ENCODE measurements around the gene NISCH. TPM values are rescaled to one million over a fixed set of nuclear protein-coding genes. Genes with fewer than 3 reads are reported as not detected.

The NISCH gene
- total RNA-seq, 2 donors from 2014 or later: 80.2 to 81.7 TPM

DNA sequence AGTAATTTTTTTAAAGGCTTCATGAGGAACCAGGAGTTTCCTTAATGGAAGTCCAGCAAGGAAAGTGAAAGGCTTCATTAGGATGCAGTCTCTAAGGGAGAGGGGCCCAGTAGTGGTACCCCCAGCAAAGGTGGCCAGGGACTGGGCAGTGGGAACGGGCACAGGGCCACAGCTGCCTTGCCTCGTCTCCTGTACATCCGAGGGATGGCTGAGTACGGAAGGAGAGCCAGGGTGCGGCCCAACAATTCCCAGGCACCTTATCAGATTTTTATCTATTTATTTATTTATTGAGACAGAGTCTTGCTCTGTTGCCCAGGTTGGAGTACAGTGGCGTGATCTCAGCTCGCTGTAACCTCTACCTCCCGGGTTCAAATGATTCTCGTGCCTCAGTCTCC is 25.0 kb upstream of the NISCH start:
- no peaks in the 10 kb centered on the region for H3K36me3 Mint-ChIP-seq (ENCODE audit: insufficient read depth in 2 of 2)
- H3K4me1 Mint-ChIP-seq (ENCODE audit: low read depth): no peaks in the 10 kb centered on the region

DNA sequence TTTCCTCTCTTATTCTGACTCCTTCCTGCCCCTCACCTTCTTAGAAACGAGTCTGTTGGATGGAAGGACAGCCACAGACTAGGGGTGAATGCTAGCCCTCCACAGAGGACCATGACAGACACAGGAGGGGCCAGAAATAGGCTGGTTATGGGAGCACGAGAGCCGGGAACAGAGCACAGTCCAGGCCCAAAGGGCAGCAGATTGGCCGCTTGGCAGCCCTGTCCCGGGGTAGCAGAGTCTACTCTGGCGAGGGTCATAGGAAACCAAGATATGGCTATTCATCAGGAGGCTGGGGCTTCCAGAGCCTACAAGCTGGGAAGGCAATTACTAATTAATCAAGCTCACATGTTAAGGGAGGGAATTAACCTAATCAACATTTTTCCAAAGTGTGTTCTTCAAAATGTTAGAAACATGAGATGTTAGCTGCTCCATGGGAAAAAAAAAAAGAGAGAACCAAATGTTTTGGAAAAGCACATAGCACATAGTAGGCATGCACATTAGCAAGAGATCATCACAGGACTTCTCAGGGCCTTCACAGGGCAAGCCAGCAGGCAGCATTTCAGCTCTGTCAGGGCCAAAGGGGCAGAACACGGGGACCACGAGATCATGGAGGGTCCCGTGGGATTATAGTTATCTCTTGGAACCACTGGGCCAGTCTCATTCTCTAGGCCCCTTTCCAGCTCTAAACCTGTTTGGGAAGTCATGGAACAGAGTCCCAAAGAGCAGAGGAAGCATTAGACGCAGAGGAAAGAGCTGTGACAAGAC is 23.8 kb upstream of the NISCH start:
- no peak overlapping the region for H3K4me3 Mint-ChIP-seq
- no peaks in the 10 kb centered on the region for H3K9me3 Mint-ChIP-seq
- H3K27ac Mint-ChIP-seq: no peak overlapping the region
- H3K36me3 Mint-ChIP-seq (ENCODE audit: insufficient read depth in 2 of 2): no peaks in the 10 kb centered on the region
- ATAC-seq (replicated peaks in 1 of 2) (no peak), DNase-seq (no peak)
- no peaks in the 10 kb centered on the region for H3K27me3 Mint-ChIP-seq (ENCODE audit: low read depth)
- H3K4me1 Mint-ChIP-seq (ENCODE audit: low read depth): no peaks in the 10 kb centered on the region

More for the DNA sequence above, 25.0 kb upstream of the NISCH start:
- Mint-ChIP-seq H3K27me3 (ENCODE audit: low read depth) (no peaks in the 10 kb centered on the region), H3K4me3 (no peak overlapping the region), H3K27ac (no peak overlapping the region), H3K9me3 (no peaks in the 10 kb centered on the region)
- ATAC-seq (replicated peaks in 1 of 2) (no peak), DNase-seq (no peak)

DNA sequence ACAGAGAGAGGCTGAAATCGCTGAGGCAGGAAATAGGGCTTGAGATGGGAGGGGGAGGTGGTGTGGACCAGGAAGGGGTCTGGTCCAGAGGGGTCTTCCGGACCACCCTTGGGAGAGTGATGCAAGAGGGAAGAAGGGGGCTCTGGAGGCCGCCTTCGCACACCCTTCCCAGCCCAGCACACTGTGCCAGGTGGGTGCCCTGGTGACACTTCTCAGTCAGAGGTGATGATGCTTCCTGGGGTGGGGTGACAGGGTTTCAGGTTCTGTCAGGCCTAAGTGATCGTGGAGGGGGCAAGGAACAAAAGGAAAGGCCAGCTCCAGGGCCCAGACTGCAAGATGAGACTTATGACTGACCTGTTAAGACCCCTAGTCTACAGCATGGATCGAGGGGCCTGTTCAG is 23.2 kb upstream of the NISCH start:
- Mint-ChIP-seq H3K36me3 (ENCODE audit: insufficient read depth in 2 of 2) (no peaks in the 10 kb centered on the region), H3K4me3 (no peak overlapping the region), H3K27ac (no peak overlapping the region), H3K27me3 (ENCODE audit: low read depth) (no peaks in the 10 kb centered on the region), H3K4me1 (ENCODE audit: low read depth) (no peaks in the 10 kb centered on the region), H3K9me3 (no peaks in the 10 kb centered on the region)
- no peak for DNase-seq
- ATAC-seq (replicated peaks in 1 of 2): peak in 1 of 2 donors; percentile 40

DNA sequence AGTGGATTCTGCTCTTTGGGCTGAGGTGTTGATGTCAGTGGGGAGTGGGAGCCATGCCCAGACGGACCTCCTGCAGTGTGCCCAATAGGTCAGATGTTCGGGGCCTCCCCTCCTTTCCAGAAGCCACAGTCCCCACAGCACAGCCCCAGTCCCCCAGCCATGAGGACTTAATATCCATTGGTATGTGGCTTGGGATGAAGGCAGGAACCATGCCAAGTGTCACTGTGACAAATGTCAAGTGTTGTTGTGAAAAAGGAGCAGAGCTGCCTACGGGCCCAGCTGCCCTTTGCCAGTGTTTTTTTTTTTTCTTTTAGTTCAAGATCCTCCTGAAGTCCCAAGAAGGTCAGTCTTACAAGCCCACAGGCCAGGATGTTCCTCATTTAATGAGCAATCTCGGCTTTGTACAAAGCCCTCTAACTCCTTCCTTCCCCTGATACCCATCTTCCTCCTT is 22.7 kb upstream of the NISCH start:
- no peak for DNase-seq
- no peaks in the 10 kb centered on the region for H3K27me3 Mint-ChIP-seq (ENCODE audit: low read depth)
- no peaks in the 10 kb centered on the region for H3K36me3 Mint-ChIP-seq (ENCODE audit: insufficient read depth in 2 of 2)
- H3K9me3 Mint-ChIP-seq: no peaks in the 10 kb centered on the region
- ATAC-seq (replicated peaks in 1 of 2): no peak
- H3K27ac Mint-ChIP-seq: peak overlapping the region; percentile 24
- no peaks in the 10 kb centered on the region for H3K4me1 Mint-ChIP-seq (ENCODE audit: low read depth)
- H3K4me3 Mint-ChIP-seq: no peak overlapping the region

DNA sequence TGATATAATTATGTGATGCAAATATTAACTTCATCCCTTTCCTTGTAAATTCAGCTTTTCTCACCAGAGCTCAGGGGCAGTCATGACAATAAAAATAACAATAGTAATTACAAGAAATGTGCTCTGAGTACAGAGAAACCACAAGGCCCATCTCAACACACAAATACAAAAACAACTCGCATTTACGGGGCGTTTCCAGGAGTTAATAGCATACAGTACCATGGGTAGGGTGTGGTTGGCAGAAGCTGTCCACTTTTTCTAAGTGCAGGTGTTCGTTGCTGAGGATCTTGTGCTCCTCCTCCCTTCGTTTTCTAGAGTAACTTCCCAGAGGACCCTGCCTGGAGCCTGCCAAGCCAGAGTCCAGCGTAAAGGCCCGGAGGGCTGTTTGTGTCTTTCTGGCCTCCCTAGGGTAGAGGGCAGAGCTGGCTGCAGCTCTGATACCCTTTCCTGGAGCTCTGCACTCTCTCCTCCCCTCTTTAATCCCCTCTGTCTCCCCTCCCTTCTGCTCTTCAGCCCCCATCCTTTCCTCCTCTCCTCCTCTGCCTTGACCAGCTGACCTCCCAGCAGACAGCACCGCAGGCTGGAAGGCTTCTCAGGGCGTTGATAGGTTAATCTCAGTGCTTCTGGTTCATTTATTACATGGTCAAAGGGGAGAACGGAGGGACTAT is 21.9 kb upstream of the NISCH start:
- ATAC-seq (replicated peaks in 1 of 2) (peak in 1 of 2 donors; percentile 41), DNase-seq (no peak)
- H3K4me3 Mint-ChIP-seq: peak overlapping the region in 1 of 2 donors; percentile 27
- no peaks in the 10 kb centered on the region for H3K9me3 Mint-ChIP-seq
- H3K4me1 Mint-ChIP-seq (ENCODE audit: low read depth): no peaks in the 10 kb centered on the region
- no peaks in the 10 kb centered on the region for H3K36me3 Mint-ChIP-seq (ENCODE audit: insufficient read depth in 2 of 2)
- no peak overlapping the region for H3K27ac Mint-ChIP-seq
- no peaks in the 10 kb centered on the region for H3K27me3 Mint-ChIP-seq (ENCODE audit: low read depth)

DNA sequence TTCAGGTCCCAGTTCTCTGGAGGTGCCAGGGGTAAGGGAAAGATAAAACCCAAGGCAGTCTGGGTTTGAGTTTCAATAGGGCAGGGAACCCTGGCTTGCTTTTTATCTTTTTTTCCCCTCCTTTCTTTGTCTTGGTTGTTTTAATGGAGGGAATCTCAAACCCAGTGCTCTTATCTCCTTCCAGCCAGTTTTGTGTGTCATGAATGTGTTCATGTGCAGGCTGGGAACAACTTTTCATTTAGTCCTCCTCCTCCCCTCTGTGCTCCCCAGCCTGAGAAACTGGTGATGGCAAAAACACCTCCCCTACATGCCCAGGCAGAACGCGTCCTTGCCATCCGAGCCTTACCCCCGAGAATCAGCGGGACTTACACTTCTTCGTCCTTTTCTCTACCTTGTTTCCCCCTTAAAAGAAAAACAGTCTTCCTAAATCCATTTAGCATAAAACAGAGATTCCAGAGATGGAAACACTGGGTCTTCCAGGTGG is 21.4 kb upstream of the NISCH start:
- Mint-ChIP-seq H3K4me3 (no peak overlapping the region), H3K9me3 (no peaks in the 10 kb centered on the region), H3K27ac (no peak overlapping the region), H3K36me3 (ENCODE audit: insufficient read depth in 2 of 2) (no peaks in the 10 kb centered on the region), H3K4me1 (ENCODE audit: low read depth) (no peaks in the 10 kb centered on the region), H3K27me3 (ENCODE audit: low read depth) (no peaks in the 10 kb centered on the region)
- DNase-seq (no peak), ATAC-seq (replicated peaks in 1 of 2) (no peak)

DNA sequence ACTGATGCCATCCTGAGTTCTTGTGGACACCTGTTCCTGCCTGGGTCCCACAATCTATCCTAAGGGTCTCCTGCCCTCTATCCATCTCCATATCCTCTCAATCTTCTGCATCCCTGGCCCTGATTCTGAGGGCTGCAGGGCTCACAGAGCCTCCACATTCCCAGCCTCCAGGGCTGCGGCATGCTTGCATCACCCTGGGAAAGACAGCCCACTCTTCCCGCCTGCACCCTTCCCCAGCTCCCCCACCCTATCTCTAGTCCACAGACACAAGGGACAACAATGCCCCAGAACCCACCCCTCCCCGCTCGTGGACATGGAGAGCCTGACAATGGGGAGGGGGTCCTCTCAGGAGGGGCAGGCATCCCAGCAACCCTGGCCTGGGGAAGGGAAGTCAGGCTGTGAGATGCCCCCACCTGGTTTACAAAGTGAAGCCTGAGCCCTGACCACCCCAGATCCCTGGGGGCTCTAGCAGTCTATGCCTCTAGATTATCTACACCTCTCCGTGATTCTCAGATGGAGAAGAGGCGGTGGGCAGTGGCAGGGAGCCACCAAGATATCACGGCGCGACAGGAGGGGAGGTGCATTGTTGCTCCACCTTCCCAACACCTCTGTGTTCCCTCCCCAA is 20.8 kb upstream of the NISCH start:
- Mint-ChIP-seq H3K36me3 (ENCODE audit: insufficient read depth in 2 of 2) (no peaks in the 10 kb centered on the region), H3K4me1 (ENCODE audit: low read depth) (no peaks in the 10 kb centered on the region), H3K27me3 (ENCODE audit: low read depth) (no peaks in the 10 kb centered on the region), H3K27ac (no peak overlapping the region), H3K4me3 (no peak overlapping the region), H3K9me3 (no peaks in the 10 kb centered on the region)
- no peak for DNase-seq
- no peak for ATAC-seq (replicated peaks in 1 of 2)

DNA sequence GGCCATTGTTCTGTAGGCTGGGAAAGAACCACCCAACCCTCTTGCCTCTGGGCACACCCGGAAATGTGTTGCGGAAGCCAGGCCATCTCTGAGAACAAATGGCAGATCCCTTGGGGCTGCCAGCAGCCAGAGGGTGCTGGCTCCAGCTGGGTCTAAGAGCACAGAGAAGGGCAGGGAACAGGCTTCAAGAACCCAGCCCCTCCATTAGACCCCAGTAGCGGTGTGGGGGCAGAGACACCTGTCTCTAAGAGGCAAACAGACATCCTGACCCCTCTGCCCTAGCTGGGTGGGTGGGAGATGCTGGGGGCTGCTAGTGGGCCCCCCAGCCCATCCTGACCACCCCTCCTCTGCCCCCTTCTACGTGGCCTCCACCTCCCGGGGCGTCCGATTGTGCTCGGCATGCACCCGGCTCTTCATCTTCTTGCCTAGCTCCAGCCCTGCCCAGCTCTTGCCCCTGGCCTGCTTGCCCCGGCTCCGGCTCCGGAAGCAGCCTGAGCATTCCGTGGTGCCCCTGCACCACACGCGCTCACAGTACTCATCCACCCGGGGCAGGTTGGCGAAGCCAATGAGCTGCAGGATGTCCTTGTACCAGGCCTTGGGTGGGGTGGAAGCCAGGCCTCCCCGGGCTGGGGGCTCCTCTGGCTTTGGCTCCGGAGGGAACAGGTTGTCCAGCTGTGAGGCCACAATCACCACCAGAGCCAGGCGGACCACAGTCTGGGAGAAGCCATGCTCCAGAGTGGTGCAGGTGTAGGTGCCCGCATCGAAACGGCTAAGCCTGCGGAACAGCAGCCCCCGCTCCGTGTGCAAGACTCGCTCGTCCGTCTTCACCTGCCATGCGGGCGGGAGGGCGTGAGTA is 19.9 kb upstream of the NISCH start:
- DNase-seq (no peak), ATAC-seq (replicated peaks in 1 of 2) (no peak)
- H3K27ac Mint-ChIP-seq: no peak overlapping the region
- no peaks in the 10 kb centered on the region for H3K27me3 Mint-ChIP-seq (ENCODE audit: low read depth)
- no peak overlapping the region for H3K4me3 Mint-ChIP-seq
- H3K36me3 Mint-ChIP-seq (ENCODE audit: insufficient read depth in 2 of 2): no peaks in the 10 kb centered on the region
- no peaks in the 10 kb centered on the region for H3K9me3 Mint-ChIP-seq
- no peaks in the 10 kb centered on the region for H3K4me1 Mint-ChIP-seq (ENCODE audit: low read depth)

DNA sequence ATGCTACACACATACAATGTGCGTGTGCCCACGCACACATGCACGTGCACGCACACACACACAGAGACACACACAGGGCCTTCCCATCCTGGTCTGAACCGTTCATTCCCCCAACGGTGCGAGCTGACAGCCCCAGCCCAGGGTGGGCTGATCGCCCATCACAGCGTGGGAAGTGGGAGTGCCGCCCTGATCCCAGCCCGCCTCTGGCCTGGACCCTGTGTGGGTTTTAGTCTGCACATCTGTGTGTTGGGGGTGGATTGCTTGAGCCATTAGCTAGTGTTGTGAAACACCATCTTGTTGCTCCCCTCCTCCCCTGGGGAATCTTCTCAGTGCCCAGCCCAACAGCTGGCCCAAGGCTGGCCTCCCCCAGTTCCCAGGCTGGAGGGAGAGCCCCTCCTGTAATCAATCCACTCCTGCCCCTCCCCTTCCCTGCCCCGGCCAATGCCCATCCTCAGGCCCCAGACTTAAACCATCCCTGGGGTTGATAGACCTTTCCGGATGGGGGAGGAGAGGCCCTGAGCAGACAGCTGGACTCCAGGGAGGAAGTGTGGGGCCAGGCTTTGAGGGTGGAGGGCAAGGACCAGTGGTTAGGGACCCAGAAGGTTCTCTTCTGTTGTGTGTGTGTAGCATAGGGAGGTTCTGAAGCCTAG is 18.8 kb upstream of the NISCH start:
- Mint-ChIP-seq H3K27ac (no peak overlapping the region), H3K9me3 (no peaks in the 10 kb centered on the region), H3K4me3 (no peak overlapping the region), H3K36me3 (ENCODE audit: insufficient read depth in 2 of 2) (no peaks in the 10 kb centered on the region), H3K4me1 (ENCODE audit: low read depth) (no peaks in the 10 kb centered on the region), H3K27me3 (ENCODE audit: low read depth) (no peaks in the 10 kb centered on the region)
- no peak for DNase-seq
- ATAC-seq (replicated peaks in 1 of 2): no peak

DNA sequence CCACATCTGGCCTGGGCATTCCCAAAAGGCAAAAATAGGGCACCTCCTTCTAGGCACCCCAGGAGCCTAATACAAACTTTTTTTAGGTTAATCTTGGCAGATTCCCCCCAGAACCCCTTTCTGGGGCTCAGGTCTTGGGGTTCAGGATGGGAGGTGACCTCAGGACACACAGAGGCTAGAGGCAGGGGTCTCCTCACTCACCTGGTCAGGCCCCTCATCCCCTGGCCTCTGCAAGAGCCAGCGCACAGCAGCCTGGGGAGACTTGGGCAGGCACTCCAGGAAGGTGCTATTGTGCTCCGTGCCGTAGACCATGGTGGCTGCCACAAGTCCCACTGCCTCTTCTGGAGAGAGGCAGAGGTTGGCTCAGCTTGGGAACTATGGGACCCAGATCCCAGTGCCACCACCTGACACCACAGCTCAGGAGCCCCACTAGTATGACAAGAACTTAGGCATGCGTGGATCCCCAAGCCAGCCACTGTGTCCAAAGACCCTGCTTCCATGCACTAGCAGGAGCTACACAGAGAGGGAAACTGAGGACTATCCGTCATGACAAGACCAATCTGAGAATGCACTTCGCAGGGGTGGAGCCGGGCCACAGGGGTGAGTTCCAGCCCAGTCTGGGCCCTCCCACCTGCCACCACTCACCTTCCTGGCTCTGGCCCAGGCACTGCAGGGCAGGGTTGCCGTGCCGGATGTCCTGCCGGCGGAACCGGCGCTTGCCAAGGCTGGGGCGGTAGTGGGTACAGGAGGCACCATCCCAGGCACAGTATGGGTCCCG is 17.9 kb upstream of the NISCH start:
- no peak for DNase-seq
- Mint-ChIP-seq H3K27me3 (ENCODE audit: low read depth) (no peaks in the 10 kb centered on the region), H3K4me1 (ENCODE audit: low read depth) (no peaks in the 10 kb centered on the region), H3K27ac (no peak overlapping the region), H3K4me3 (no peak overlapping the region), H3K36me3 (ENCODE audit: insufficient read depth in 2 of 2) (no peaks in the 10 kb centered on the region), H3K9me3 (no peaks in the 10 kb centered on the region)
- no peak for ATAC-seq (replicated peaks in 1 of 2)

DNA sequence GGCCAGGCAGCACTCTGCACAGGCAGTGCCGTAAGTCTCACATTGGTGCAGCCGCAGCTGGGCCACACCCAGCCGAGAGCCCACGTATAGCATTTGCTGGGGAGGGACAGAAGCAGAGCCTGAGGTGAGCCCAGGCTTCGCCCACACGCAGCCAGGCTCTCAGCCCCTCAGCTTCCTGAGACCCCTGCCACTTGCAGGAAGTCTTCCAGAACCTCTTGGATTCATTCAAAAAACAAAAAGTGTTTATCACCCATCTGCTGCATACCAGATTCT is 17.4 kb upstream of the NISCH start:
- H3K27me3 Mint-ChIP-seq (ENCODE audit: low read depth): no peaks in the 10 kb centered on the region
- DNase-seq (no peak), ATAC-seq (replicated peaks in 1 of 2) (no peak)
- H3K36me3 Mint-ChIP-seq (ENCODE audit: insufficient read depth in 2 of 2): no peaks in the 10 kb centered on the region
- no peaks in the 10 kb centered on the region for H3K9me3 Mint-ChIP-seq
- no peak overlapping the region for H3K27ac Mint-ChIP-seq
- no peaks in the 10 kb centered on the region for H3K4me1 Mint-ChIP-seq (ENCODE audit: low read depth)
- H3K4me3 Mint-ChIP-seq: no peak overlapping the region
